Type B pancreatic cell (in vitro differentiated cells): Measurements from ENCODE around the gene ADAMTSL1. TPM values are rescaled to one million over a fixed set of nuclear protein-coding genes. Genes with fewer than 3 reads are reported as not detected.

Experiments used
- DNase-seq: peaks from one replicate; pipeline ENCODE4 v3.0.0; 2021; ENCODE audit warnings: mixed read lengths; ENCODE audit not compliant: unreplicated experiment; ENCODE audit errors: extremely low spot score
- H3K27ac Mint-ChIP-seq: 2 replicates; pipeline ENCODE4 v1.8.0; 2021; ENCODE audit warnings: mild to moderate bottlenecking, mixed read lengths
- H3K27me3 Mint-ChIP-seq: 2 replicates; pipeline ENCODE4 v1.8.0; 2021; ENCODE audit warnings: mixed read lengths
- H3K36me3 Mint-ChIP-seq: 2 replicates; pipeline ENCODE4 v1.8.0; 2021; ENCODE audit warnings: mixed read lengths
- H3K4me1 Mint-ChIP-seq: one replicate; pipeline ENCODE4 v1.8.0; 2021; ENCODE audit warnings: mixed read lengths; ENCODE audit not compliant: unreplicated experiment
- H3K4me3 Mint-ChIP-seq: 2 replicates; pipeline ENCODE4 v1.8.0; 2021; ENCODE audit warnings: mild to moderate bottlenecking, mixed read lengths
- H3K9me3 Mint-ChIP-seq: 2 replicates; pipeline ENCODE4 v1.8.0; 2021; ENCODE audit warnings: mixed read lengths
- CTCF ChIP-seq: fragments of 200-600 bp; sonication (generic); conservative IDR thresholded peaks from 2 replicates; pipeline ENCODE4 v1.5.0; 2021; ENCODE audit warnings: antibody characterized with exemption, mild to moderate bottlenecking
- total RNA-seq: library from RNA; stranded (reverse); gene quantifications from 2 replicates; pipeline ENCODE4 v1.2.1, GENCODE V29; 2021; ENCODE audit warnings: low replicate concordance

Gene ADAMTSL1
- total RNA-seq, 1 donor from 2014 or later, result 28.6 TPM

DNA sequence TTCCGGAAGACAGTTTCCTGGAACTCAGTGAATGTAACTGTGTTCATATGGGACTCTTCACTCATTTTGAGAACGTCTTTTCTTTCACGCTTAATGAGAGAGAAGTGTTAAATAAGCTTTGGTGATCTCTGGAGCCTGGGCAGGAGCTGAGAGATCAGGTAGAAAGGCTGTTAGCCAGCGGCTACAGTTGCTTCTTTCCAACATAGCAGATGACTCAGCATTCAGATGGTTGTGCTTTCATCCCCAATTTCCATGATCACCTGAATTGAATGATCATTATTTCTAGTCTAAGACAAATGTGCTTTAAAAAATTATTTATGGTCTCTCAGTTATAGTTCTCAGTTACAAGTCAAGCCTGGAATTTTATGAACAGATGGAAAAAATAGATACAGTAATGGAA, 234.5 kb downstream of the ADAMTSL1 start:
- TF ChIP-seq CTCF, result no peak
- peaks cover 17% of the 10 kb centered on the region for H3K9me3 Mint-ChIP-seq

GRCh38 chr9:18710065-18710464, 236.1 kb downstream of the ADAMTSL1 start:
- no peak overlapping the region for H3K27ac Mint-ChIP-seq
- H3K4me3 Mint-ChIP-seq, result no peak overlapping the region
- H3K36me3 Mint-ChIP-seq, result peaks cover 17% of the 10 kb centered on the region
- no peak for DNase-seq
- no peaks in the 10 kb centered on the region for H3K27me3 Mint-ChIP-seq
- H3K4me1 Mint-ChIP-seq, result peaks cover 21% of the 10 kb centered on the region
- no peak for TF ChIP-seq CTCF
- H3K9me3 Mint-ChIP-seq, result peaks cover 17% of the 10 kb centered on the region

More for the DNA sequence above, 234.5 kb downstream of the ADAMTSL1 start:
- Mint-ChIP-seq H3K27ac (no peak overlapping the region), H3K27me3 (no peaks in the 10 kb centered on the region), H3K4me1 (peaks cover 25% of the 10 kb centered on the region), H3K4me3 (no peak overlapping the region), H3K36me3 (peaks cover 17% of the 10 kb centered on the region)
- no peak for DNase-seq

DNA sequence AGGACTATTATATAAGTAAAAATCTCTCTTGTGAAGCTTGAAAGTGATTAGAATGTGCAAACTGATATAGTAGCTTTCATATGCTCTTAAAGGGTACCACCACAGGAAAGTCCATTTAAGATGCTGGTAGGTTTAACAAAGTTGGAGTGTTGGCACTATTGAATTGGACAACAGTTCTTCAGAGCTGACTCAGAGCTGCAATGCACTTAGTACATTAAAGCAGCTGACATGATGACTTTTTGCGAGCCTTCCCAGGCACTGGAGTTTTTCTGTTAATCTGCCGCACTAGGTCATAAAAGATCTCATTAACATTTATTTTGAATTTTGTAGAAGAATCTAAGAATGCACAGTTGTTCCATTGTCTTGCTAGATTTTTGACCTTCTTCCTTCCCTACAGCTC, 243.8 kb downstream of the ADAMTSL1 start:
- Mint-ChIP-seq H3K27ac (no peak overlapping the region), H3K36me3 (no peaks in the 10 kb centered on the region), H3K27me3 (no peaks in the 10 kb centered on the region), H3K9me3 (no peaks in the 10 kb centered on the region), H3K4me1 (peaks cover 6% of the 10 kb centered on the region), H3K4me3 (no peak overlapping the region)
- no peak for TF ChIP-seq CTCF
- no peak for DNase-seq

DNA sequence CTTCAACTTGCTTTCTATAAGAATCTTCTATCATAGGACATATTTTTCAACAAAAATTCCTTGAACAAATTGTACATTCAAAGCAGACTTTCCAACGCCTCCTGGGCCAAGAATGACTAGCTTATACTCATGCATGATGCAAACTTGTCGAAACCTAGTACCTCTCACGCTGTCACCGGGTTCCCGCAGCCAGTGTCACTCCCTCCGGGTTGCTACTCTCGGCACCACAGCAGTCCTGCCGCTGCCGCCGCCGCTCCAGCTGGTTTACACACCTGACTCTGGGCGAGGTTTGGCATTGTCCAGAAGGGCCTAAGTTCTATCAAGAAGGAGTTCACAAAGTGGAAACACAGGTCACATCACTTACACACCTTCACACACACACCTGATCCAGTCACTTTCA, 244.4 kb downstream of the ADAMTSL1 start:
- H3K27ac Mint-ChIP-seq, result no peak overlapping the region
- no peak for DNase-seq
- H3K27me3 Mint-ChIP-seq, result no peaks in the 10 kb centered on the region
- H3K9me3 Mint-ChIP-seq, result no peaks in the 10 kb centered on the region
- TF ChIP-seq CTCF, result no peak
- no peak overlapping the region for H3K4me3 Mint-ChIP-seq
- H3K4me1 Mint-ChIP-seq, result peaks cover 10% of the 10 kb centered on the region
- H3K36me3 Mint-ChIP-seq, result no peaks in the 10 kb centered on the region

DNA sequence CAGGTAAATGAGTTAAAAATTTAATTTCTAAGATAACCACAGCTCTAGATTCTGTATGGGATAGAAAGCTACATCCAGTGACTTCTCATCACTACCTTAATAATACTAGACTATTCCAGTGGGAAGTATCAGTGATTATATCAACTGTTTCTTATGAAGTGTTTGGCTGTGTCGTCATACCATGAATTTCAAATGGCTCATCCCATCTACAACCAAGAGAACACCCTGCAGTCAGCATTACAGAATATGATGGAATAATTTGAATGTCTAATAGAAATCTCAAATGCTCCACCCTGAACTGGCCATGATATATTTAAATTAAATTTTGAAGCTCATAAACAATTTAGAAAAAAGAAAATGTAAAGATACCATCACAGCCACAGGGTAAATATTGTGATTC, 245.0 kb downstream of the ADAMTSL1 start:
- no peak for TF ChIP-seq CTCF
- H3K9me3 Mint-ChIP-seq, result no peaks in the 10 kb centered on the region

GRCh38 chr9:18720691-18721090, 246.7 kb downstream of the ADAMTSL1 start:
- DNase-seq, result no peak
- TF ChIP-seq CTCF, result no peak
- H3K4me1 Mint-ChIP-seq, result peaks cover 10% of the 10 kb centered on the region
- no peaks in the 10 kb centered on the region for H3K36me3 Mint-ChIP-seq
- H3K27me3 Mint-ChIP-seq, result no peaks in the 10 kb centered on the region
- H3K4me3 Mint-ChIP-seq, result no peak overlapping the region
- no peaks in the 10 kb centered on the region for H3K9me3 Mint-ChIP-seq
- H3K27ac Mint-ChIP-seq, result no peak overlapping the region

More for the DNA sequence above, 245.0 kb downstream of the ADAMTSL1 start:
- peaks cover 10% of the 10 kb centered on the region for H3K4me1 Mint-ChIP-seq
- no peaks in the 10 kb centered on the region for H3K27me3 Mint-ChIP-seq
- no peak for DNase-seq
- no peak overlapping the region for H3K27ac Mint-ChIP-seq
- H3K36me3 Mint-ChIP-seq, result no peaks in the 10 kb centered on the region
- no peak overlapping the region for H3K4me3 Mint-ChIP-seq
